ENCODE results near the gene HP1BP3.
"Not testable (repeated sequence)": the region's sequence is repeated elsewhere in the genome, so short reads cannot be mapped to it uniquely, and the experiment has no call there.

The HP1BP3 gene

DNA sequence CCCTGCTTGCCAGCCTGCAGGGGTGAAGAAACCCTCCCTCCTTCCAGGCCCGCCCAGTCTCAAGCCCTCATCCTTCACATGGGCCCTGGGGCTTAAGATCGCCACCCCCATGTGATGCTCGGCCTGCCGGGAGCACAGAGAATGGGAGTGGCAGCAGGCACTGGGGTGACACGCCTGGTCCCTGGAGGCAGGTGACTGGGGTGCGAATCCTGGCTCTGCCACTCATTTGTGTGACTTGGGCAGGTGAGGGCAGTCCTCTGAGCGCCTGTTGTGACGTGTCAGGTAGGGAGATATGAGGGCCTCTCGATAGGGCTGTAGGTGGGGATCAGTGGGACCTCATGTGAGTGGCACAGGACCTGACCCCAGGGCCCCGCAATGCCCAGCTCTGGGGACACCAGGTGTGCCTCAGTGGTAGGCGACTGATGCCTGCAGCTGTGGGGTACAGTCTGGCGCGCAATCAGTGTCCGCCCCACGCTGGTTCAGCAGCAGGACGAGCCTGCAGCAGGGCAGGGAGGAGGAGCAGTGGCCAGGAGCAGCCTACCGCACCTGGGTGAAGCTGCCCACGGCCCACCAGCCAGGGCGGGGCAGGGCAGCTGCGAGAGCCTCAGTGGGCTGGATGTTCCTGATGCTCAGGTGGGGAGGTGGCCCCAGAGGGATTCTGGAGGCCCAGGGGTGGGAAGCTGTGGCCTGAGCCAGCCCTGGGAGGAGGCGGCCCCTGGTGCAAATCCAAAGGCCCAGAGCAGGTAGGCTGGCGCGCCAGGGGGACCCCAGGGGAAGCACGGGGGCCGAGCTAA lies 60.8 kb downstream of the HP1BP3 start:
- no peak for DNase-seq

DNA sequence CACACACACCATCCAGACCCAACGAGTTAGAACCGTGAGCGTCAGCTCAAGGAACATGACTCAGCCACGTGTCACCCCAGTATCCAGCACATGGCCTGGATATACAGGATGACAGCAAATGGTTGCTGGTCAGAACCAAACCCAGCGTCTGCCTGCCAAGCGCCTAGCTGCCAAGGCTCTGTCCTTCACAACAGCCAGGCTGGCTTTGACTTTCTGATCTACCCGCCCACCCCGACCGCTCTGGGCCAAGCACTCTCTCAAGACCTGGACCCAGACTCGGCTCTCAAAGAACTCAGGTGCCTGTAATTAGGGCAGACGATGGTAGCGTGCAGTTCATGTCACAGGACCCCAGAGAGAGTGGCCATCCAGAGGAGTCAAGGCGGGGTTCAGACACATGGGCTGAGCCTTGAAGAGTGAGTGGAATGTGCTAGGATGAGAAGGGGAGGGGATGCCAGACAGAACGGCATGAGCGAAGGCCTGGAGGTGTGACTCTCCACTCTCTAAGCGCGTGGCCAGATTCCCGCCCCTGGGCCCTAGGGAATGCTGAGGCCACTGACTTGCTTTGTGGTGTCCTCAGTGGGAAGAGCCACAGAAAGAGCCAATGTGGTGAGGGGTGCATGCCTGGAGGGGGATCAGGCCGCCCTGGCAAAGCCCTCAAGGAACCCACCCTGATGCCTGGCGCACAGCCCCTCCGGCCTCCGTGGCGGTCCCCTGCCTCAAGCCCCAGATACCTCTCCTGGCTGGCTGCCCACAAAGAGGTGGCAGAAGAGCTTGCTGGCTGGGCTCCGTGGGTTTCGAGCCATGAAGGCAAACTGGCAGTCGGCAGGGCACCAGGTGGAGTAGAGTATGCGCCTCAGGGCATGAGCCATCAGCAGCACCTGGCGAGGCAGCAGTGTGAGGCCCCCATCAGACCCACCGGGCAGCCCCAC lies 61.7 kb downstream of the HP1BP3 start:
- no peak for DNase-seq

DNA sequence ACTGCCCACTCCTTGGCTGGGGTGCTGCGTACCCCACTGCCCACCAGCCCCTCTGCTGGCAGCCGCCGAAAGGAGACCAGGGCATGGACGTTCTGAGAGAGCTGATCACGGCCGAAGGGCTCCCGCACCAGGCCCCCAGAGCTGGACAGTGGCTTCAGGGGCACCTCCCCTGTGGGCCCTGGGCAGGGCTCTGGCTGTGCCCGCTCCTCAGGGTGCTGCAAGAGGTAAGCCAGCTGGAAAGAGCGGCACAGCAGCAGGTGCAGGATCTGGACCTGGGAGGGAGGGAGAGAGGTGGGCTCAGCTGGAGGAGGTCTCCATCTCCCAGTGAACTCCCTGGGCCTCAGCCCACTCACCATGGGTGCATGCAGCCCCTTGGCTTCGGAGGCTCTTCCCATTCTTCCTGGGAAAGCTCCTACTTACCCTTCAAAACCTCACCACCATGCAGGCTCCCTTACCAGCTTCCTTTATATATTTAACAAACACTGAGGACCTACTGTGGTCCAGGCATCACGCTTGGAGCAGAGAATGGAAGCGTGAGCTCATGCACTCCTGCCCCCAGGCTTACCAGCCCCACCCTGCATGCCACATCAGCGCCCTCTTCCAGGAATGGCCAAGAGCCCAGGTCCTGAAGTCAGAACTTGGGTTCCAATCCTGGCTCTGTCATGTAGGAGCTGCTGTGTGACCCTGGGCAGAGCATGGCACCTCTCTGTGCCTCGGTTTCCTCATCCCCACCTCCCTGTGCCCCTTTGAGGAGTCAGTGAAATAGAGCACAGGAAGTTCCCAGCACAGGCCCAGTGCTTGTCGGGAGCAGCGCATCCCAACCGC lies 62.5 kb downstream of the HP1BP3 start:
- DNase-seq: no peak

DNA sequence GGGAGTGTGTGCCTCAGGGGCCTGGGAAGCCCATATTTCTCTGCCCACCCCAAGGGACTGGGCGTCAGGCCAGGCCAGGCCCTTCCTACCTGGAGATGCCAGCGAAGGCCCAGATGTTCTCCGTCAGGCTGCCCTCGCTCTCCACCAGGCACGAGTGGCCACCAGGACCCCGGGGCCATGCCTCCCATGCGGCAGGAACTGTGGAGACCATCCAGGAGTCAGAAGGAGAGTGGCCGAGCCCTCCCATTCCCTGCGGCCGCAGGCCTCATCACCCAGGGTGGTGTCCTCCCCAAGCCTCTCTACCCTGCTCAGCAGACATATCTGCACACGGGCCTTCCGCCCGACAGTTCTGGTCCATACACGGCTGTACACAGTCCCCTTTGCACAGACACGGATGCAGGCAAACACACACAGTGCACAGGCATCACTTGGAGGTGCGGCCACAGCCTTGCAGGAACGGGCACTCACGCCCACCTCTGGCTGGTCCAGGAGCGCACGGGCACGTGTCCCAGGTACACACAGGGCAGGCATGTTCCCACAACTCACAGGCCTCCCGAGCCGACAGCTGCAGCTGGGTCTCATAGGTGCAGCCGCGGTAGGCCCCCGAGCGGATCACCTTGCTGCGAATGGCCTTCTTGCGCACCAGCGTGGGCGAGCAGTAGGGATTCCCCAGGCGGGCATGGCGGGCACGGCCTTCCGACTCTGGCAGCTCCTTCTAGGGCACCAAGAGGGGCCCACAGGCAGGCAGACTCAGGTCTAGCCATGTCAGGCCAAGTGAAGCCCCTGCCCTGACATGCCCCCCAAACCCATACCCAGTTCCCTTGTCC lies 63.4 kb downstream of the HP1BP3 start:
- DNase-seq: no peak

DNA sequence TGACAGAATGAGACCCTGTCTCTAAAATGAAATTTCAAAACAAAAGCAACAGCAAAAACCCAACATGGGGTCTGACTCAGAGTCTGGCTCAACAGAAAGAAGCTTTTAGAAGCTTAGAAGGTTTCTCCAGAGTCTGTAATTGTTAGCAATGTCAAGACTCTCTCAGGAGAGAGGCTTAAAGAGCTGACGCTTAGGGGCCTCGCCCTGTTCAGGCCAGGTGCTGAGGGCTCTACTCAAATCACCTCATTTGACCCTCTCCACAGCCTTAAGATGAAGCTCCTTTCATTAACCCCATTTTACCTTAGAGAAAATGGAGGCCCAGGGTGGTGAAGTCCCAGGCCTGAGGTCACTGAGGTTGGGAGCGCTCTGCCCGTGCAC lies 64.0 kb downstream of the HP1BP3 start:
- no peak for DNase-seq

DNA sequence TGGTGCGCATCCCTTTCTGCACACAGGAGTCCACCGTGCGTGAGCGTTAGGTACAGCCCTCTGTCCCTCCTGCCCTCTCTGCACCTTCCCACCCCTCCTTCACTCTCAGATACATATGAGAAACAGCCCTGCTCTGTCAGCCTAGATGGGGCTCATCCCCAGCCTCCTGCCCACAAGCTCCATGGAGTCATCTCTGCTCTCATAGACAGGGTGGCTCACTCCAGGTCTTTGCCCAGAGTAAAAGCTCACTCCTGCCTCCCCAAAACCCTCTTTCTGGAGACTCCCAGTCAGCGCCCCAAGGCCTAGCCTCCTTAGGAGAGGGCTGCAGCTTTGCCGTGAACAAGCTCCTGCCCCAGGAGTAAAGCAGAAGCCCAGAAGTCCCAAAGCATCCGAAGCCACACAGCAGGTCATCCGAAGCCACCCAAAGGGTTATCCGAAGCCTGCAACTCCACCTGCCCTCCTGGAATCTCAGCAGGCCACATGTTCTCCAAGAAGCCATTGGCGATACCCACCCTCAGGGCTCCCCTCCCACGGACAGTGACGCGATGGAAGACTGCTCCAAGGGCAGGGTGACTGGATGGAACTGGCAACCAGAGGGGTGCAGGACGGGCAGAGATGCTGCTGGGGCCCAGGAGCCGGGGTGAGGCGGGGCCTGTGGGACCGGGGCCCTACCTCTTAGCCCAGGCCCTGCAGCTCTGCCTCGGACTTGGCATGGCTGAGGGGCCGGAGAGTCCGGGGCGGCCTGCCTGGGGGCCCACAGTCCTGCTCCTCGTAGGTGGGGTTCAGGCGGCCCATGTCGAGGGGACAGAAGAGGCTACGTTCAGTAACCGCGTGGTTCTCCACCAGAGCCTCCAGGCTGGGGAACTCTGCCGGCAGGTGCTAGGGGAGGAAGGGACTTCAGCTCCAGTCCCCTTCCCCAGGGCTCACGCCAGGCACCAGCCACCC lies 65.7 kb downstream of the HP1BP3 start:
- no peak for DNase-seq

DNA sequence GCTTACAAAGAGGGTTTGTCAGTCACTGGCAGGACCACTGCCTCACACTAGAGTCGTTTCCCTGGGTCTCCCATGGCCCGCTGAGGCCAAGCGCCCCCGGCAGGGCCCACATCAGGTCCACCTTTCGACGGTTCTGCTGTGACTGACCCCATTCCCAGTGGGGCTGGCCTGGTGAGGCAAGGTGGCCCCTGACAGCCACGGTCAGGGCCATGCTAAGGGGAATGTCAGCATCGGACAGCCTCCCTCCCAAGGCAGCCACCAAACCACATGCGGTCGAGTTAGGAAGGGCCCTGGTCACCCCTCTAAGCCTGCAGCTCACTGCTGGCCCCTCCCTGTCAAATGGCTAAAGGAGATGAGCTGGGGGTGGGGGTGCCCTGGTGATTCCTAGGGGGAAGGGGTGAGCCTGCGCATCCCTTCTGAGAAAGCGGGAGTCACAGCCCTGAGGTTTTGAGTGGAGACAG lies 66.4 kb downstream of the HP1BP3 start:
- DNase-seq: no peak

DNA sequence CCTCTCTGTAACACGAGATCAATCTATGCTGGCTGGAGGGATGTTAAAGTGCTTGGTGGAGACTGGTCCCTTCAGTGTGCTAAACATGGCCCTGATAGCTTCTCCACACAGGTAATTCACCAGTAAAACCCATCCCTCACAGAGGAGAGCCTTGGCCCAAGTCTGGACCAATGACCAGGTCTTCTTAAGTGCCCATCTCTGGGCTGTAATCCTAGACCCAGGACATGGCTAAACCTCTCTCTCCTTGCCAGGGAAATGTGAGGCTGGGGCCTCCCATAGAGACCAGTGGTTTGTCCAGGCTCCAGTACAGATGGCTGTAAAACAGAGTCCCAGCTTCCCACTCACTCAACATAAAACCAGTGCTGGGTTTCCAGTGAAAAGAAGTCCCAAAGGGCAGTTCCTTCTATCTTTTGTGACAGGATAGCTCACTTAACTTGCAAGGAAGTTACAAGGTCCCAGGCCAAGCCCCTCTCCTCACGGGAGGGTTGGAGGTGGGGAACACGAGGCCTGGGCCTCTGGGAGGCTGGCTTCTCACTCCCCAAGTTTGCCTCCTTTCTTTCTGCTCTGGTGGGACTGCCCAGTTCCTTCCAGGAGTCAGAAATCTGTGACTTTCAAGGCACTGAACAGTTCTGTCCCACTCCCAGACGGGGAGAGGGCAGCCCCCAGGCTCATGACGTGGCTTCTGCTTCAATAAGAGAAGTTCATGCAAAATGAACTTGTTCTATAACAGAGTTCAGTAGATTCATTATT lies 67.1 kb downstream of the HP1BP3 start:
- no peak for DNase-seq

DNA sequence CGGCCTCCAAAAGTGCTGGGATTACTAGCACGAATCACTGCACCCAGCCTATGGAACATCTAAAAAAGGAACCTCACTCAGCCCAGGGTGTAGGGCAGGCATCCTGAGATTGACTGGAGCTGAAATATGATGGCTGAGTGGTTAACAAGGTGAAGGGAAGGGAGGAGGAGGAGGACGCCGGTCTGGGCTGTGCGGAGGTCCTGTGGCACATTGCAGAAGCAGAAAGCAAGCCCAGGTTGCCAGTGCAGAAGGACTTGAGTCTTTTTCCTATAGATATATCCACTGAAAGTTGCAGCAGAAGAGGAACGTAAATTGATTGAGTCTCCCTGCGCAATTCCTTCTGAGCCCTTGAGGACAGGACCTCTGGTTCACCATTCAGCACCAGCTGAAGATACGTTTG lies 67.8 kb downstream of the HP1BP3 start:
- DNase-seq: no peak

DNA sequence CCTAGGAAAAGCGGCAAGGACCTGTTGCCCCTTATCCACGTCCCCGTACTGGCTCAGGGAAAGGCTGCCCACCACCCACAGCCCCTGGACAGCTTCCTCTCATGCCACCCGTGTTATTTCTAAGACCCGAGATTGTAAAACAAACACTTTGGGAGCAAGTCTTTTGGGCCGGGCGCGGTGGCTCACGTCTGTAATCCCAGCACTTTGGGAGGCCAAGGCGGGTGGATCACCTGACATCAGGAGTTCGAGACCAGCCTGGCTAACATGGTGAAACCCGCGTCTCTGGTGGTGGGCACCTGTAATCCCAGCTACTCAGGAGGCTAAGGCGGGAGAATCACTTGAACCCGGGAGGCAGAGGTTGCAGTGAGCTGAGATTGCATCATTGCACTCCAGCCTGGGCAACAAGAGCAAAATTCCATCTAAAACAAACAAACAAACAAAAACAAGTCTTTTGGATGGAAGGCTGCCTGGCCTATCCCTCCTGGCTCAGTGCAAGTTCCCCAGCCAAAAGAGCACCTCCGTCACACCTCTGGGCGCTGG lies 68.7 kb downstream of the HP1BP3 start:
- DNase-seq: not testable (repeated sequence)

DNA sequence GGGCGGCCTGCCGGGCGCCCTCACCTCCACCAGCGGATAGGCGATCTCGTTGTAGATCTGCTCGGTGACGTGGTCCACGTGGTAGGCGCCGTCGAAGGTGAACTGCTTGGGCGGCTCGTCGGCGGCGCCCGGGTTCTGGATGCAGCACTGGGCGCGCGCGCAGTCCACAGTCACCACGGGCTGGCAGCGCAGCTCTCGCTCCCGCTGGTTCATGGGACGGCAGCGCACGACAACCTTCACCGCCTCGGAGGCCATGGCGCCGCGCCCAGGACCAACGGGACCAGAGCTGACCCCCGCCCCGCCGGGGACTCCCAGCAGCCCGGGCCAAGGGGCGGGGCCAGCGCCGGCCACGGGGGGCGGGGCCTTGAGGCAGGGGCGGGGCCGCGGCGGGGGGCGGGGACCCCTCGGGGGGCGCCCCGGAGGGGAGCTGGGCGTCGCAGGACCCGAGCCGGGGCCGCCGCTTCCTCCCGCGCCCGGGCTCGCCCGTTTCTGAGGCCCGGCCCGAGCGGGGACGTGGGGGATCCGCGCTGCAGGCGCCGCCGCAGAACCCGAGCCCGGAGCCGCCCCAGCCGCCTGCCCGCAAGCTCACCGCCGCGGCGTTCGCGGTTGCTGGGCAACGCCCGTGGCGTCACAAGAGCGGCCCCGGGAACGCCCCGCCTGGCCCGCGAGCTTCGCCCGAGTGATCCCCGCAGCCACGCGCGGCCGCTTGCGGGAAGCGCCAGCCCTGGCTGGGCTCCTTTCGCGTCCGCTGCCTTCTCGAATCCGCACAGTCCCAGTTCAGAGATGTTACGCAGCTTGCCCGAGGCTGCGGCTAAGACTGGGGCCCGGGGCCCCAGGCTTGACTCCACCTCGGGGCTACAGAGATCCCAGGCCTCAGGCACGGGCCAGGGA lies 69.4 kb downstream of the HP1BP3 start, which contains the start of gene KIF17:
Gene KIF17, minus strand, starts transcription at position 556 of the 891 bp plus-strand sequence. Its CDS starts 301 bp downstream, at position 255.
- peak; percentile 75 for DNase-seq

DNA sequence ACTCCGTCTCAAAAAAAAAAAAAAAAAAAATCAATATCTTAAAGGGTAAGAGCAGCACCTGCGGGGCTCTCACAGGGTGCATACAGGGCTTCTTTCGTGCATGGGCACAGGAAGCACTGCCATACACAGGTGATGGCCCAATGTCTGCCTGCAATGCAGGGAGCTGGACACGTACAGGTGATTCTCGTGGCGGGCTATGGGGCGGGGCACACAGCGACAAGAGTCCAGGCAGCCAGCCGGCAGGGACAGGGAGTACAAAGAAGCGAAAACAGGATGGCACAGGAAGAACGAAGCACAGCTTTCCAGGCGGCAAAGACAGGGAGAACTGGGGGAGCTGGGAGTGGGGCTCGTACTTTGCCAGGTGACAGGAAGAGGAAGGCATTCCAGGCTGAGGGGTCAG lies 70.9 kb downstream of the HP1BP3 start:
- no peak for DNase-seq

DNA sequence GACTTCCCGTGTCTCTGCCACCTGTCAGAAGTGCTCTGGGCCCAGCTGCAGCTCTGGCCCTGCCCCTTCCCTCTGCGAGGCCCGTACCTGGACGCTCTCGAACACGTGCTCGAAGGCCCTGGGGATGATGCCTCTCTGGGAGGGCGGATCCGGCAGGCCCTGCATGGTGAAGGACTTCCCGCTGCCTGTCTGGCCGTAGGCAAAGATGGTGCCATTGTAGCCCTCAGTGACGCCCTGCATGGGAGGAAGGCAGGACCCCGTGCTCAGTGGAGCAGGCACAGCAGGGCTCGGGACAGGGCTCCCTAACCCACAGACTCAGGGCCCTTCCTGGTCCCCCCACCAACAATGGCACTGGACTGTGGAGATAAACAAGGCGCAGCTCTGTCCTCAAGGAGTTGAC lies 71.7 kb downstream of the HP1BP3 start:
- DNase-seq: no peak

DNA sequence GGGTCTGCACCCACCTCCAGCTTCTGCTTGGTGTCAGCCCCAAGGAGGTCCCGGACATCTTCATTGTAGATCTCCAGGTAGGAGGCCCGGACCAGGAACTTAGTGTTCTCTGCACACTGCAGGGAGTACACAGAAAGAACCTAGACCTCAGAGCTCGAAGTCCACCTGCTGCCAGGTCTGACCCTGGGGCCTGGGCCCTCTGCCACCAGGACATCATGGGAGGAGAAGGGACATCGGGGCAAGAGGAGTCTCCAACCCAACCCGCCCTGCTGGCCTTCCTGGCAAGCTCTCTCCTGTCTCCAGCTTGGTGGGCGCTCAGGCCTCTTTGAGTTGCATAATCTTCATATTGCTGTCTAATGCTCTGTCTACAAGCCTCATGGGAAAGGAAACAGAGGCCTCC lies 73.7 kb downstream of the HP1BP3 start:
- no peak for DNase-seq

DNA sequence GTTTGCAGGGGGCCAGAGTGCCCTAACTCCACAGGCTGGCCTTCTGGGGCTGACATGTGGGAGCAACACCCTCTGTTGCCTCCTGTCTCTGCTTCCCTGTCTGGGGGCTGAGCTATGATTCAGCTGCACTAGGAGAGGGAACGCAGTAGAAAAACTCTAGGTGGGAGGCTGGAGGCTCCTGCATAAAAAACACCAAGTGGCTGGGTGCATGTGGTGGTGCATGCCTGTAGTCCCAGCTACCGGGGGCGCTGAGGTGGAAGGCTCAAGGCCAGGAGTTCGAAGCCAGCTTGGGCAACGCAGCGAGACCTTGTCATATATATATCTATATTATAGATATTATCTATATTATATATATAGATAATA lies 74.9 kb downstream of the HP1BP3 start:
- DNase-seq: no peak

DNA sequence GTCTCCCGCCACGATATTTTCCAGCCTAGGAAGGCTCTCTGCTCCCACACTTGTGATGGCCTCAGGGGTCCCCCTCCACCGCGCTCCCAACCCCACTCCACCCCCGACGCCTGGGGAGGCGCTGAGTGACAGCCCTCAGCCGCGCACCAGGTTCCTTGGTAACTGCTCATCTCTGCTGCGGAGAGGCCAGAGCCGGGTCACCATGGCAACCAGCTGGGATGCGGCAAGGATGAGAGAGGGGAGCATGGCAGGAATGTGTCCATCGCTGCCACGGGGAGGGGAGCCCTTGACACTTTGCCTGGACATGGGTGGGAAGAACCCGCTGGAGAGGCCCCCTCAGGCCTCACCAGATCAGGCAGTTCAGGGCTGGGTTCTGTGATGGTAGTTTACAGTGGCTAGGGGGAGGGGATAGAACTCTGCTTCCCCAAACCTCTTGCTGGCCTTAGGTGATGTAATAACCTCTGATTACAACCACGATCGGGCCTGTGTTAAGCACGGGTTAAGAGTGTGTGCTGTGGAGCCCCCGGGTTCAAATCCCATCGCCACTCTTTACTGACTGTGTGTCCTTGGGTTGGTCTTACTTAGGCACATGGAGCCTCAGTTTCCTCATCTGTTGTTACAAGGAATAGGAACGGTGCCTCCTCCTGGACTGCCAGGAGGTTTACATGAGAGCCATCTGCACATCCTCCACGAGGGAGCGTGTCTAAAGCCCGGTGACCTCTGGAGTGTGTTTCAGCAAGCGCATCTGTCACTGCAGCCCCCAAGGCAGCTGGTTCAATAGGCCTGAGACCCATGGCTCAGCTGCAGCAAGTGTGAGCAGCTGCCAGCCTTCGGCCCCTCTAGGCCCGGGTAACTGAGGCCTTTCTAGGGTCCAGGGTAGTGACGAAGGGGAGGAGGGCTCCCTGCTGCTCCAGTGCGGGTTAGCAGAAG lies 75.6 kb downstream of the HP1BP3 start:
- no peak for DNase-seq

DNA sequence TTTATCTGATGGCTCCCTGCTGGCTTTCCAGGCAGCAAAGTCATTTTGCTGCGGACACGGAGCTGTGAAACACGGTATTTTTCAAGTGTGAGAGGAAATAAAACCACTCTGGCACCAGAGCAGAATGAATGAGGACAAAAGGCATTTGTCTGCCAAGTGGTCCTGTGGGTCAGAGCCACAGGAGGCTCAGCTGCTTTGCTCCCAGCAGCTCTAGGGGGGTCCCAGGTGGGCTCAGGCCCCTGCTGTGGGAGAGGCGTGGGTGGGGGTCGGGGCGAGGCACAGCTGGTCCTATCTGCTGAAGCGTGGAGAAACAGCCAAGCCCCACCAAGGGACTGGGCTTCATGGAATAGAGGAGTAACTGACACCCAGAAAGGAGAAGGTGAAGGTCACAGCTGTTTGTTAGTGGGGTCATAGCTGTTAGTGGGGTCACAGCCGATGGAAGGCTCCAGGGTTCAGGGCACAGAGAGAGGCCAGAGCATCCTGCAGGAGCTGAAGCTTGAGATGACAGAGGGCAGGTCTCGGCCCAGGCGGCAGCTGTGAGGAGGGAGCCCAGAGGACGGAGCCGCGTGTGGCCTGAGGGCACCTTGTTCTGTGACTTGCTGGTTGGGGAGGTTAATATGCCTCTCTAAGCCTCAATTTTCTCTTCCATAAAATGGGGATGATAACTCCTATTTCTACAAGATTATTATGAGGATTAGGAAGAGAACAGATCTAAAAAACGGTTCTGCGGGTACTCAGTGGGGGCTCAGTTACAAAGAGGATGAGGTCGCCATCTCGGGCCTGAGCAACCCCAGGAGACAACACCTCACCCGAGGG lies 76.4 kb downstream of the HP1BP3 start:
- DNase-seq: no peak

Data from CD4-positive, alpha-beta T cell treated with Interleukin-17A for 1 hour (primary cell).